HT1080 (cell line): ENCODE measurements around the gene GRID1. TPM values are rescaled to one million over a fixed set of nuclear protein-coding genes. Genes with fewer than 3 reads are reported as not detected.

Source experiments
- DNase-seq: peaks from one replicate; pipeline ENCODE4 v3.0.0-alpha.2; 2015; ENCODE audit warnings: low read depth
- total RNA-seq: library from RNA; depleted of rRNA; stranded (reverse); fragments of >200 nt; shearing (Covaris generic); gene quantifications from 2 replicates; pipeline ENCODE4 v1.2.3, GENCODE V29; 2014

GRID1 gene
- total RNA-seq, 1 experiment from 2014 or later: 5.4 TPM

- DNase-seq: no peak
Measured at GRCh38 chr10:86316274-86316835, 50.2 kb downstream of the GRID1 start.

GRCh38 chr10:86315549-86315942 is 51.0 kb downstream of the GRID1 start:
- no peak for DNase-seq

- DNase-seq: no peak
Measured at GRCh38 chr10:86314616-86315548, 51.7 kb downstream of the GRID1 start.

- no peak for DNase-seq
Measured at GRCh38 chr10:86313621-86314041, 53.0 kb downstream of the GRID1 start.

- no peak for DNase-seq
Measured at GRCh38 chr10:86312701-86313270, 53.8 kb downstream of the GRID1 start.

- DNase-seq: no peak
Measured at GRCh38 chr10:86311906-86312305, 54.7 kb downstream of the GRID1 start.

GRCh38 chr10:86311190-86311589 is 55.4 kb downstream of the GRID1 start:
- no peak for DNase-seq

GRCh38 chr10:86310702-86311101 is 55.9 kb downstream of the GRID1 start:
- no peak for DNase-seq

GRCh38 chr10:86310291-86310690 is 56.3 kb downstream of the GRID1 start:
- DNase-seq: no peak

GRCh38 chr10:86308056-86308455 is 58.5 kb downstream of the GRID1 start:
- DNase-seq: no peak

- DNase-seq: no peak
Measured at GRCh38 chr10:86306628-86307278, 59.8 kb downstream of the GRID1 start.

- DNase-seq: no peak
Measured at GRCh38 chr10:86305521-86305920, 61.1 kb downstream of the GRID1 start.

- peak; percentile 68 for DNase-seq
Measured at GRCh38 chr10:86304436-86304835, 62.2 kb downstream of the GRID1 start.

- no peak for DNase-seq
Measured at GRCh38 chr10:86303626-86304025, 63.0 kb downstream of the GRID1 start.

GRCh38 chr10:86301971-86302370 is 64.6 kb downstream of the GRID1 start:
- DNase-seq: no peak

- DNase-seq: no peak
Measured at GRCh38 chr10:86300931-86301830, 65.4 kb downstream of the GRID1 start.

GRCh38 chr10:86300399-86300925 is 66.1 kb downstream of the GRID1 start:
- no peak for DNase-seq

- no peak for DNase-seq
Measured at GRCh38 chr10:86299562-86299961, 67.0 kb downstream of the GRID1 start.

- no peak for DNase-seq
Measured at GRCh38 chr10:86298501-86299001, 68.0 kb downstream of the GRID1 start.

GRCh38 chr10:86295791-86296190 is 70.8 kb downstream of the GRID1 start:
- DNase-seq: no peak
